Upper lobe of left lung (tissue), 6 donors: ENCODE measurements around the gene TM4SF1. TPM values are rescaled to one million over a fixed set of nuclear protein-coding genes. Genes with fewer than 3 reads are reported as not detected.

ENCODE experiments used
- ATAC-seq, 2 donors: fragments of 200-7000 bp; cut with Tn5 transposase; one replicate each; pipeline ENCODE4 v1.9.1; 2022; ENCODE audit warnings: mild to moderate bottlenecking in 2 of 2, moderate library complexity in 2 of 2; ENCODE audit not compliant: low FRiP score in 2 of 2
- DNase-seq, 2 donors: peaks; one replicate each; pipeline ENCODE4 v3.0.0-alpha.2; 2019 to 2020
- H3K27ac ChIP-seq, 4 donors: fragments of 200-600 bp; sonication (generic); one replicate each; pipeline ENCODE4 v1.5.1; 2016 to 2019
- H3K27me3 ChIP-seq, 4 donors: fragments of 200-600 bp; sonication (generic); one replicate each; pipeline ENCODE4 v1.5.1; 2017 to 2019
- H3K36me3 ChIP-seq, 4 donors: fragments of 200-600 bp; sonication (generic); one replicate each; pipeline ENCODE4 v1.5.1; 2016 to 2019
- H3K4me1 ChIP-seq, 4 donors: fragments of 200-600 bp; sonication (generic); one replicate each; pipeline ENCODE4 v1.5.1; 2018 to 2019
- H3K4me3 ChIP-seq, 4 donors: fragments of 200-600 bp; sonication (generic); one replicate each; pipeline ENCODE4 v1.5.1; 2017 to 2019; ENCODE audit warnings: mild to moderate bottlenecking in 2 of 4, moderate library complexity in 1 of 4
- H3K9me3 ChIP-seq, 4 donors: fragments of 200-600 bp; sonication (generic); one replicate each; pipeline ENCODE4 v1.5.1; 2018 to 2019
- CTCF ChIP-seq, 6 experiments: fragments of 450-650 bp in 4 of 6; fragments of 200-600 bp in 2 of 6; sonication (generic) in 2 of 6; IDR thresholded peaks; one replicate each; pipeline ENCODE4 v1.5.1; 2016 to 2019; ENCODE audit warnings: antibody characterized with exemption in 6 of 6
- EP300 ChIP-seq, 4 donors: sonication (generic); formaldehyde crosslinking; IDR thresholded peaks; one replicate each; pipeline ENCODE4 v1.5.1; 2017; ENCODE audit warnings: antibody characterized with exemption in 4 of 4, control low read depth in 2 of 4
- POLR2A ChIP-seq, 4 donors: fragments of 450-650 bp; IDR thresholded peaks; one replicate each; pipeline ENCODE4 v1.5.1; 2016 to 2017; ENCODE audit warnings: antibody characterized with exemption in 4 of 4, mild to moderate bottlenecking in 2 of 4
- POLR2AphosphoS5 ChIP-seq, 2 donors: sonication (generic); formaldehyde crosslinking; IDR thresholded peaks; one replicate each; pipeline ENCODE4 v1.5.1; 2017; ENCODE audit warnings: antibody characterized with exemption in 2 of 2
- WGBS, 2 donors: methylation state at CpG; one replicate each; pipeline ENCODE4 v1.1.5; 2017 to 2018; 5-methylcytosine and 5-hydroxymethylcytosine counted together
- total RNA-seq, 6 donors: library from RNA; depleted of rRNA in 4 of 6; stranded (reverse); fragments of >200 nt in 4 of 6; gene quantifications; one replicate each; pipeline versions ENCODE4 v1.1.0 to v1.2.1, GENCODE V29; 2016 to 2021
- donor health status: DM: no; HTN: no; CAD: no; lungs with moderate emphysema.
- donor health status: DM: no; HTN: yes; CAD: no; lungs with severe emphysema.

Gene TM4SF1
- total RNA-seq, 6 donors from 2014 or later: 40.9 to 337 (median 197) TPM

- WGBS, 2 donors: 46 to 66% methylated on average over 2 of the region's 2 CpGs
- no peaks in the 10 kb centered on the region for H3K27me3 ChIP-seq
- TF ChIP-seq POLR2AphosphoS5 (IDR thresholded peaks at IDR 0.05): peak in 1 of 2 donors; percentile 58
- TF ChIP-seq POLR2A (IDR thresholded peaks at IDR 0.05): no peak
- TF ChIP-seq CTCF (IDR thresholded peaks at IDR 0.05): no peak
- peak in 1 of 4 donors; percentile 66 for TF ChIP-seq EP300 (IDR thresholded peaks at IDR 0.05)
- ATAC-seq (peak in 1 of 2 donors; percentile 14), DNase-seq (no peak)
- peaks cover 41 to 78% (median 55%) of the 10 kb centered on the region in 4 donors for H3K4me1 ChIP-seq
- peak overlapping the region in 2 of 4 donors; percentile 25 to 61 for H3K4me3 ChIP-seq
- no peaks in the 10 kb centered on the region for H3K9me3 ChIP-seq
- peaks cover 0 to 47% (median 3%) of the 10 kb centered on the region in 4 donors for H3K36me3 ChIP-seq
- peak overlapping the region; percentile 32 to 82 (median 50) for H3K27ac ChIP-seq
Observed at GRCh38 chr3:149373235-149374125, 4.0 kb downstream of the TM4SF1 start.

GRCh38 chr3:149371723-149372114 lies 5.7 kb downstream of the TM4SF1 start:
- Histone ChIP-seq H3K27me3 (no peaks in the 10 kb centered on the region), H3K27ac (peak overlapping the region in 2 of 4 donors; percentile 36 to 68), H3K9me3 (no peaks in the 10 kb centered on the region), H3K4me3 (no peak overlapping the region), H3K4me1 (peaks cover 34 to 72% (median 49%) of the 10 kb centered on the region in 4 donors), H3K36me3 (peaks cover 0 to 47% (median 3%) of the 10 kb centered on the region in 4 donors)
- TF ChIP-seq POLR2AphosphoS5 (IDR thresholded peaks at IDR 0.05) (no peak), POLR2A (IDR thresholded peaks at IDR 0.05) (no peak), EP300 (IDR thresholded peaks at IDR 0.05) (no peak), CTCF (IDR thresholded peaks at IDR 0.05) (no peak)
- ATAC-seq (no peak), DNase-seq (no peak)
- WGBS, 2 donors: 69 to 77% methylated on average over 2 of the region's 2 CpGs

GRCh38 chr3:149371001-149371722 lies 6.3 kb downstream of the TM4SF1 start:
- Histone ChIP-seq H3K27me3 (no peaks in the 10 kb centered on the region), H3K9me3 (no peaks in the 10 kb centered on the region), H3K4me1 (peaks cover 34 to 72% (median 49%) of the 10 kb centered on the region in 4 donors), H3K27ac (peak overlapping the region; percentile 32 to 68 (median 39)), H3K4me3 (no peak overlapping the region), H3K36me3 (peaks cover 0 to 47% (median 3%) of the 10 kb centered on the region in 4 donors)
- DNase-seq: no peak
- ATAC-seq: no peak
- TF ChIP-seq POLR2A (IDR thresholded peaks at IDR 0.05) (no peak), EP300 (IDR thresholded peaks at IDR 0.05) (peak in 2 of 4 donors; percentile 3 to 5)
- 37 to 47% methylated on average over 7 of the region's 7 CpGs for WGBS, 2 donors

GRCh38 chr3:149369991-149370866 lies 7.2 kb downstream of the TM4SF1 start:
- DNase-seq: no peak
- H3K36me3 ChIP-seq: peaks cover 0 to 47% (median 3%) of the 10 kb centered on the region in 4 donors
- no peaks in the 10 kb centered on the region for H3K27me3 ChIP-seq
- H3K4me3 ChIP-seq: peak overlapping the region in 1 of 4 donors; percentile 3
- peak overlapping the region; percentile 32 to 68 (median 48) for H3K27ac ChIP-seq
- H3K4me1 ChIP-seq: peaks cover 34 to 68% (median 47%) of the 10 kb centered on the region in 4 donors
- no peak for TF ChIP-seq POLR2AphosphoS5 (IDR thresholded peaks at IDR 0.05)
- no peak for TF ChIP-seq POLR2A (IDR thresholded peaks at IDR 0.05)
- no peak for TF ChIP-seq CTCF (IDR thresholded peaks at IDR 0.05)
- TF ChIP-seq EP300 (IDR thresholded peaks at IDR 0.05): no peak
- WGBS, 2 donors: 59 to 72% methylated on average over 3 of the region's 3 CpGs
- ATAC-seq: no peak
- H3K9me3 ChIP-seq: no peaks in the 10 kb centered on the region
